ELR (cell line): ENCODE results near the gene TRNAU1AP.
"Not testable (repeated sequence)": the region's sequence is repeated elsewhere in the genome, so short reads cannot be mapped to it uniquely, and the experiment has no call there.

Experiments
- DNase-seq: peaks from one replicate; pipeline ENCODE4 v3.0.0-alpha.2; 2015; ENCODE audit warnings: low read depth

TRNAU1AP gene

GRCh38 chr1:28521502-28522164, 31.3 kb upstream of the TRNAU1AP start:
- no peak for DNase-seq

DNA sequence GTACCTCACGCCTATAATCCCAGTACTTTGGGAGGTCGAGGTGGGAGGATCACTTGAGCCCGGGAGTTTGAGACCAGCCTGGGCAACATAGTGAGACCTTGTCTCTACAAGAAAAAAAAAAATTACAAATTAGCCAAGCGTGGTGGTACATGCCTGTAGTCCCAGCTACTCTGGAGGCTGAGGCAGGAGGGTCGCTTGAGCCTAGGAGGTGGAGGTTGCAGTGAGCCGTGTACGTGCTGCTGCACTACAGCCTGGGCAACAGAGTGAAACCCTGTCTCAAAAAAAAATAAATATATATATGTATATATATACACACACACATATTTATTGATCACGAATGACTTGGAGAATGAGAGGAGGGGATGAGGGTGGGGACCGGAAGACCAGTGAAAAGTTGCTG, 30.3 kb upstream of the TRNAU1AP start:
- not testable (repeated sequence) for DNase-seq

DNA sequence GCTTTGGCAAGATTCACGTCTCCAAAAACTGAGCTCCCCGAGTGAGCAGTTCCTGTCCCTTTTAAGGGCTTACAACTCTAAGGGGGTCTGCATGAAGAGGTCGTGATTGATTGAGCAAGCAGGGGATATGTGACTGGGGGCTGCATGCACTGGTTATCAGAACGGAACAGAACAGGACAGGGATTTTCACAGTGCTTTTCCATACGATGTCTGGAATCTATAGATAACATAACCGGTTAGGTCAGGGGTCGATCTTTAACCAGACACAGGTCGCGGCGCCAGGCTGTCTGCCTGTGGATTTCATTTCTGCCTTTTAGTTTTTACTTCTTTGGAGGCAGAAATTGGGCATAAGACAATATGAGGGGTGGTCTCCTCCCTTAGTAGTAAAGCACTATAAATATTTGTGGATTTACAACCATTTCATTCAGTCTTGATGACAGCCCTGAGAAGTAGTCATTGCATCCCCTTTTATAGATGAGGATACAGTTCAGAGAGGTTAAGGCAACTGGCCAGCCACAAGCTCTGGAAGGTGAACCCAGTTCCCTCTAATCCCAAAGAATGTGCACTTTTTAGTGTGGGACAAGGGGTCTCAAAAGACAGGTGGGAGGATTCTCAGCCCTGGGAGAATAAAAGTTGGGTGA, 27.8 kb upstream of the TRNAU1AP start:
- not testable (repeated sequence) for DNase-seq

DNA sequence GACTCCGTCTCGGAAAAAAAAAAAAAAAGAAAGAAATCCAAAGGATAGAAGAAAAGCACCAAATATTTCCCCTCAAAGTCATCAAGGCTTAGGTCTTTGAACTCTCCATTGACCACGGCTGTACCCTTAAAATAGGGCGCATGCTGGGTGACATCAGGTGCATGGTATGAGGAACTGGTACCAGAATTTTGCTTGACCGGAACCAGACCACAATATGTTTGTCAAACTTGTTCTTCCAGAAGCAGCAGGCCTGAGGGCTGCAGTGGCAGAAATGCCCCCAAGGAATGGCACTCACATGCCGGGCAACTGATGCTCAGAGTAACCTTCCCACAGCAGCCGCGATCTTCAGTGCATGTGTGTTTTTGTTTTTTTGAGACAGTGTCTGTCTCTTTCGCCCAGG, 26.0 kb upstream of the TRNAU1AP start:
- peak; percentile 65 for DNase-seq

DNA sequence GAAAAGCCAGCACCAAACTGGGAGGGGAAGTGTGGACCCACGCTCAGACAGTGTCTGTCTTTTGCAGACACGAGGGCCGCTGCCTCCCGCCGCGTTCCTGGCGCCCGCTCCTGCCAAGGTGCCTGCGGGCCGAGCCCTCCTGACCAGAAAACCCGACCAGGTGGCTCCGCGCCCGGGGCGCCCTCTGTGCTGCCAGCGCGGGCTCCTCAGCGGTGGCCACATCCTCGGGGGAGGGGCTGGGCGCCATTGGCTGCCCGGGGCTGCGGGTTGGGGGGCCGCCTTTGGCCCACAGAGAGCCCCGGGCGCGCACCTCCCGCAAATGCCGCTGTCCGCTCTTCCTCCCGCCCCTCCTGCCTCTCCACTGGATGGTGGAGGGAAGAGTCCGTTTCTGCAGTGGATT, 22.4 kb upstream of the TRNAU1AP start:
- no peak for DNase-seq

GRCh38 chr1:28534671-28535070, 18.2 kb upstream of the TRNAU1AP start:
- DNase-seq, result no peak

GRCh38 chr1:28535180-28535579, 17.7 kb upstream of the TRNAU1AP start:
- no peak for DNase-seq

- DNase-seq, result no peak
Observed at GRCh38 chr1:28537457-28538199, 15.3 kb upstream of the TRNAU1AP start.

GRCh38 chr1:28538286-28538685, 14.6 kb upstream of the TRNAU1AP start:
- no peak for DNase-seq

DNA sequence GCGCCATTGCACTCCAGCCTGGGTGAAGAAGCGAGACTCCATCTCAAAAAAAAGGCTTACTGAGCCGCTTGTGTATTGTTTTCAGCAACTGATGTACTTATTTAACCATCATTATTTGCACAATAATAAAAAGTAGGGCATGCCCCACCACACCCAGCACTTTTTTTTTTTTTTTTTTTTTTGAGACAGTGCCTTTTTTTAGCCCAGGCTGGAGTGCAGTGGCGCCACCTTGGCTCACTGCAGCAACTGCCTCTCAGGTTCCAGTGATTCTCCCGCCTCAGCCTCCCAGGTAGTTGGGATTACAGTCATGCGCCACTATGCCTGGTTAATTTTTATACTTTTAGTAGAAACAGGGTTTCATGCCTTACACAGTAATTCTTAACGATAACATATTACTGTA, 12.2 kb upstream of the TRNAU1AP start:
- peak; percentile 24 for DNase-seq

DNA sequence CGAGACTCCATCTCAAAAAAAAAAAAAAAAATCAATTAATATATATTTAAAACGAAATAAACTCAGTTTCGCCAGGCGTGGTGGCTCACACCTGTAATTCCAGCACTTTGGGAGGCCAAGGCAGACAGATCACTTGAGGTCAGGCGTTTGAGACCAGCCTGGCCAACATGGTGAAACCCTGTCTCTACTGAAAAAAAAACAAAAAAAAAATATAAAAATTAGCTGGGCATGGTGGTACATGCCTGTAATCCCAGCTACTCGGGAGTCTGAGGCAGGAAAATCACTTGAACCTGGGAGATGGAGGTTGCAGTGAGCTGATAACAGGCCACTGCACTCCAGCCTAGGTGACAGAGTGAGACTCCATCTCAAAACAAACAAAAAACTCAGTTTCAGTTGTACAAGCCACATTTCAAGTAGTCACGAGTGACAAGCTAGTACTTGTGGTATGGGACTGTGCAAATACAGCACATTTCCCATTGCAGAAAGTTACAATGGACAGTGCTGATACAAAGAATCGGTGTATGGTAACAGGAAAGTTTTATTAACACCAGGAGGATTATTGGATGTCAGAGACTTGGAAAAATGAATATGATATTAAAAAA, 11.4 kb upstream of the TRNAU1AP start:
- DNase-seq, result not testable (repeated sequence)

GRCh38 chr1:28545246-28545628, 7.6 kb upstream of the TRNAU1AP start:
- DNase-seq, result no peak

DNA sequence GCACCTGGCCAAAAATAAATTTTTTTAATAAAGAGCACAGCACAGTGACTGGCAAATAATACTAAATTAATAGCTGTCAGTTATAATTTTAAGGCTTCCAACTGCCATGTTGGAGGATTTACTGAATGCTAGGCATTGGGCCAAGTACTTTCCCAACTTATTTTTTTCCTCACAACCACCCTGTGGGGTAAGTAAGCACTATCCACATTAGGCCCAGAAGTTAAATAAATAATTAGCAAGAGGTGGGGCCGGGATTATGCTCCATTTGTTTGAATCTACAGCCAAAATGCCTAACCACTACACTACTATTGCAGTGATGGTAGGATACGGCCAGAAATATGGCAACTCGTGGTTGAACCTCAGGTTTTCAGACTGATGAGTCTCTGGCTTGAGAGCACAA, 4.6 kb upstream of the TRNAU1AP start:
- DNase-seq, result no peak

- no peak for DNase-seq
Observed at GRCh38 chr1:28551381-28551780, 1.5 kb upstream of the TRNAU1AP start.

- DNase-seq, result no peak
Observed at GRCh38 chr1:28560886-28561285, 8.0 kb downstream of the TRNAU1AP start.

- no peak for DNase-seq
Observed at GRCh38 chr1:28564310-28564709, 11.4 kb downstream of the TRNAU1AP start.

DNA sequence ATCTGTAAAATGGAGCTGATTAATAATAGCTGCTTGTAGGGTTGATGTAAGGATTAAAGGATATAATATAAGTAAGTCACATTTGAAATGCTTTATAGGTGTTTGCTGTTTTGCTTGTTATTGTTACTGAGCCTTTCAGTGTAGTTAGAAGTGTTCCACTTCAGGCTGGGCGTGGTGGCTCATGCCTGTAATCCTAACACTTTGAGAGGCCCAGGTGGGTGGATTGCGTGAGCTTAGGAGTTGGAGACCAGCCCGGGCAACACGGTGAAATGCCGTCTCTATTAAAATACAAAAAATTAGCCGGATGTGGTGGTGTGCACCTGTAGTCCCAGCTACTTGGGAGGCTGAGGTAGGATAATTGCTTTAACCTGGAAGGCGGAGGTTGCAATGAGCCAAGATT, 12.2 kb downstream of the TRNAU1AP start:
- no peak for DNase-seq

DNA sequence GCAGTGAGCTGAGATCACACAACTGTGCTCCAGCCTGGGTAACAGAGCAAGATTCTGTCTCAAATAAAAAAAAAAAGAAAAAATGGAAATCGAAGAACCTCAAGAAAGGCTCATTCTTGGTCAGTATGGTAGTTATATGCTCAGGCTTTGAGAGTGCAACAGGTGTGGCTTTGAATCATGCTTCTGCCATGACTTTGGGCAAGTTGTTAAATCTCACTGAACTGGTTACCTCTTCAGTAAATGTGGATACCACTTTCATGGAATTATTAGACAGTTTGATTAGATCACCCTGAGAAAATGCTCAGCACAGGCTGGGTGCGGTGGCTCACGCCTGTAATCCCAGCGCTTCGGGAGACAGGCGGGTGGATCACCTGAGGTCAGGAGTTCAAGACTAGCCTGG, 12.8 kb downstream of the TRNAU1AP start:
- no peak for DNase-seq

GRCh38 chr1:28566931-28567330, 14.0 kb downstream of the TRNAU1AP start:
- DNase-seq, result no peak

DNA sequence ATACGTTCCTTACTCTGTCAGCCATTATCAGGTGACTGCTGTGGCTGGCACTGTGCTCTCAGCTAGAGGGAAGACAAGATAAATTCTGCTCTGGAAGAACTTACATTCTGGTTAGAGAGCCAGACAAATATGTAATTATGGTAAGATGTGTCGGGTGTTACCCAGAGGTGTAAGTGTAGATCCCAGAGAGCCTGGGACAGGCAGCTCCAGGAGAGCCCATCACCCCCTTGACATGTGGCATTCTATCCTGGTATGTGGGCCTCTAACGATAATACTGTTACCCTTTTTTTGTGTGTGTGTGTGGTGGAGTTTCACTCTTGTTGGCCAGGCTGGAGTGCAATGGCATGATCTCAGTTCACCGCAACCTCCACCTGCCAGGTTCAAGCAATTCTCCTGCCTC, 19.0 kb downstream of the TRNAU1AP start:
- no peak for DNase-seq

DNA sequence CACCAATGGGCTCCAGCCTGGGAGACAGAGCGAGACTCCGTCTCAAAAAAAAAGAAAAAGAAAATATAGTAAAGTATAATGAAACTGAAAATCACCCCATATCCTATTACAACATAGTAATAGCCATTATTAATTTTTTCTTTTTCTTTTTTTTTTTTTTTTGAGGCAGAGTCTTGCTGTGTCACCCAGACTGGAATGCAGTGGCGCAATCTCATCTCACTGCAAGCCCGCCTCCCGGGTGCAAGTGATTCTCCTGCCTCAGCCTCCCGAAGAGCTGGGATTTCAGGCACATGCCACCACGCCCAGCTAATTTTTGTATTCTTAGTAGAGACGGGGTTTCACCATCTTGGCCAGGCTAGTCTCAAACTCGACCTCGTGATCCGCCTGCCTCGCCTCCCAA, 20.0 kb downstream of the TRNAU1AP start:
- peak; percentile 76 for DNase-seq

DNA sequence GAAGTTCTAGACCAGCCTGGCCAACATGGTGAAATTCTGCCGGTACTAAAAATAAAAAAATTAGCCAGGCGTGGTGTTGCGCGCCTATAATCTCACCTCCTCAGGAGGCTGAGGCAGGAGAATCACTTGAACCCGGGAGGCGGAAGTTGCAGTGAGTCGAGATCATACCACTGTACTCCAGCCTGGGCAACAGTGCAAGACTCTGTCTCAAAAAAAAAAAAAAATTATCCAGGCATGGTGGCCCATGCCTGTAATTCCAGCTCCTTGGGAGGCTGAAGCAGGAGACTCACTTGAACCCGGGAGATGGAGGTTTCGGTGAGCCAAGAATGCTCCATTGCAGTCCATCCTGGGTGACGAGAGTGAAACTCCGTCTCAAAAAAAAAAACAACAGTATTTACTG, 20.7 kb downstream of the TRNAU1AP start:
- DNase-seq, result no peak
